ENCODE data around the gene SLC25A26.

DNA sequence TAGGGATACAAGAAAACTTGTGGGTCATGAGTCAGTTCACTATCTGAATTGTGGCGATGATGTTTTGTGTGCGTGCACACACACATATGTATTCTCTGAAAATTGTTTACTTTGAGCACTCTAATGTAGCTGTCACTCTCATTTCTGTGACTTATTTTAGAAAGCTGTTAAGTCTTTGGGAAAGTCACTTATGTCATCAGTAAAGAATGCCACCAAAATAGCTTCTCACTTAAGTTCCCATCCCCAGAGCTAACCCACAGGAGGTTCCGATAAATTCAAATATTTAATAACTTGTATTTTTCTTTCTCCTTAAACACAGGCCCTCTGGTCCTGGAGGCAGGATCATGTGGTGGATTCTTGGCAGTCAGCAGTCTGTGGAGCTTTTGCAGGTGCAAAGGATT lies 141.7 kb downstream of the SLC25A26 start:
- TF ChIP-seq, protein P1, sequence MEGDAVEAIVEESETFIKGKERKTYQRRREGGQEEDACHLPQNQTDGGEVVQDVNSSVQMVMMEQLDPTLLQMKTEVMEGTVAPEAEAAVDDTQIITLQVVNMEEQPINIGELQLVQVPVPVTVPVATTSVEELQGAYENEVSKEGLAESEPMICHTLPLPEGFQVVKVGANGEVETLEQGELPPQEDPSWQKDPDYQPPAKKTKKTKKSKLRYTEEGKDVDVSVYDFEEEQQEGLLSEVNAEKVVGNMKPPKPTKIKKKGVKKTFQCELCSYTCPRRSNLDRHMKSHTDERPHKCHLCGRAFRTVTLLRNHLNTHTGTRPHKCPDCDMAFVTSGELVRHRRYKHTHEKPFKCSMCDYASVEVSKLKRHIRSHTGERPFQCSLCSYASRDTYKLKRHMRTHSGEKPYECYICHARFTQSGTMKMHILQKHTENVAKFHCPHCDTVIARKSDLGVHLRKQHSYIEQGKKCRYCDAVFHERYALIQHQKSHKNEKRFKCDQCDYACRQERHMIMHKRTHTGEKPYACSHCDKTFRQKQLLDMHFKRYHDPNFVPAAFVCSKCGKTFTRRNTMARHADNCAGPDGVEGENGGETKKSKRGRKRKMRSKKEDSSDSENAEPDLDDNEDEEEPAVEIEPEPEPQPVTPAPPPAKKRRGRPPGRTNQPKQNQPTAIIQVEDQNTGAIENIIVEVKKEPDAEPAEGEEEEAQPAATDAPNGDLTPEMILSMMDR (IDR thresholded peaks at IDR 0.05) = no peak
- TF ChIP-seq POLR2A (IDR thresholded peaks at IDR 0.05) (no peak), EP300 (IDR thresholded peaks at IDR 0.05) (no peak)
